ENCODE data around the gene MIX23.

MIX23 gene

DNA sequence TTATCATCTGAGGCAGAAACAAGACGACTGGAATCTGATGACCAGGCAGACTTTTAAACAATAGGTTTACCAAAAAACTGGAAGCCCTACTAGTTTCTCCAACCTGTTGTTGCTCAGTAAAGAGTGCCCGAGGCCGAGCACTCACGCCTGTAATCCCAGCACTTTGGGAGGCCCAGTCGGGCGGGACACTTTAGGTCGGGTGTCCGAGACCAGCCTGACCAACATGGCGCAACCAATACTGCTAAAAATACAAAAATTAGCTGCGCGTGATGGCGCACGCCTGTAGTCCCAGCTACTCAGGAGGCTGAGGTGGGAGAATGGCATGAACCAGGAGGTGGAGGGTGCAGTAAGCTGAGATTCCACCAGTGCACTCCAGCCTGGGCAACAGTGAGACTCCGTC is 33.9 kb upstream of the MIX23 start:
- TF ChIP-seq, protein P1, sequence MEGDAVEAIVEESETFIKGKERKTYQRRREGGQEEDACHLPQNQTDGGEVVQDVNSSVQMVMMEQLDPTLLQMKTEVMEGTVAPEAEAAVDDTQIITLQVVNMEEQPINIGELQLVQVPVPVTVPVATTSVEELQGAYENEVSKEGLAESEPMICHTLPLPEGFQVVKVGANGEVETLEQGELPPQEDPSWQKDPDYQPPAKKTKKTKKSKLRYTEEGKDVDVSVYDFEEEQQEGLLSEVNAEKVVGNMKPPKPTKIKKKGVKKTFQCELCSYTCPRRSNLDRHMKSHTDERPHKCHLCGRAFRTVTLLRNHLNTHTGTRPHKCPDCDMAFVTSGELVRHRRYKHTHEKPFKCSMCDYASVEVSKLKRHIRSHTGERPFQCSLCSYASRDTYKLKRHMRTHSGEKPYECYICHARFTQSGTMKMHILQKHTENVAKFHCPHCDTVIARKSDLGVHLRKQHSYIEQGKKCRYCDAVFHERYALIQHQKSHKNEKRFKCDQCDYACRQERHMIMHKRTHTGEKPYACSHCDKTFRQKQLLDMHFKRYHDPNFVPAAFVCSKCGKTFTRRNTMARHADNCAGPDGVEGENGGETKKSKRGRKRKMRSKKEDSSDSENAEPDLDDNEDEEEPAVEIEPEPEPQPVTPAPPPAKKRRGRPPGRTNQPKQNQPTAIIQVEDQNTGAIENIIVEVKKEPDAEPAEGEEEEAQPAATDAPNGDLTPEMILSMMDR (IDR thresholded peaks at IDR 0.05; ENCODE audit: low read depth, low read length), result no peak
- TF ChIP-seq POLR2A (IDR thresholded peaks at IDR 0.05; ENCODE audit: extremely low read depth, insufficient read length) (no peak), MYC (IDR thresholded peaks at IDR 0.05; ENCODE audit: low read depth, low read length) (no peak)
- TF ChIP-seq, protein P2, sequence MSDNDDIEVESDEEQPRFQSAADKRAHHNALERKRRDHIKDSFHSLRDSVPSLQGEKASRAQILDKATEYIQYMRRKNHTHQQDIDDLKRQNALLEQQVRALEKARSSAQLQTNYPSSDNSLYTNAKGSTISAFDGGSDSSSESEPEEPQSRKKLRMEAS (IDR thresholded peaks at IDR 0.05; ENCODE audit: low read depth, low read length), result no peak
- peak overlapping the region; percentile 95 for H3K4me3 ChIP-seq (ENCODE audit: low read depth, low read length)
- DNase-seq (ENCODE audit: low read depth), result no peak

DNA sequence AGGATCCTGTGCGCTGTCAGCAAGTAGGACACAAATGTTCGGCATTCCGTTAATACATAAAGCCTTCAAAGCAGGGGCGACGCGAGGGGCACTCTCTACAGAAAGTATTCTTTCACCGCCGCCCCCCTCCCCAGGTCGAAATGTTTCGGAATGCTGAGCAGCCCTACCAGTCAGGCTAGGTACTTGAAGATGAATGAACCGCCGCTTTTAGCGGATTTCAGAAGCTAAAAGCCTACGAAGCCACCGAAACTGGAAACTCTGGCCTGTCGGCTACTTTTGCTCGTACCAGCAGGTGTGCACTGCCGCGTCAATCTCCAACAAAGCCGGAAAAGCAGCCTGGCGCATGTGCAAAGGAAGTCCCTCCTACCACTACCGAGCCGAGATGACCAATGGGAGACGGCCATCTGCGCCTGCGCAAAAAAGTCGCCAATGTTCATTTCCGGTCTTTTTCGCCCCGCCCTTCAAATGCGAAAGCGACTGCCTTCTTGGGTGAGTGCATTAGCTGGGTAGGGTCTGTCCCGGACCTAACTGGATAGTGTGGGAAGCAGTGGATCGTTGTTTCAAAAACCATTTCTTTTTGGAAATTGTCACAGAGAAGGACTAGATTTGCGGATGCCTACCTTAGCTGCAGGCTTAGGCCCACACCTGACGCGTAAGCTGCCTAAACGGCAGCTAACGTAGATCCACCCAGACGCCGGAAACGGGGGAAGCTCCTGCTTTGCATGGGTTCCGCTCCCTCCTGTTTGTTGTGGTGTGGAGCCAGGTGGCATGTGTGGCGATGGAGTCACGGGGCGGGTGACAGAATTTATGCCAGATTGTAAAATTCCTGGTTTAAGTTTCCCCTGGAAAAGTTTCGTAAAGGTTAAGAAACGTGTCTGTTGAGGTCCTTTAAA is 33.0 kb upstream of the MIX23 start, which contains the start of gene WDR5B:
TSS of gene WDR5B (minus strand) at position 301 of the 893 bp plus-strand sequence. CDS start 534 bp downstream, outside the sequence.
- TF ChIP-seq MYC (IDR thresholded peaks at IDR 0.05; ENCODE audit: low read depth, low read length) (peak; percentile 85; the same call in 1 of the 2 replicates), POLR2A (IDR thresholded peaks at IDR 0.05; ENCODE audit: extremely low read depth, insufficient read length) (peak; percentile 95)
- TF ChIP-seq, protein P2 (IDR thresholded peaks at IDR 0.05; ENCODE audit: low read depth, low read length), result peak; percentile 89
- TF ChIP-seq, protein P1 (IDR thresholded peaks at IDR 0.05; ENCODE audit: low read depth, low read length), result no peak
- DNase-seq (ENCODE audit: low read depth), result peak; percentile 95
- H3K4me3 ChIP-seq (ENCODE audit: low read depth, low read length), result peak within 1 kb of the TSS; percentile 95

DNA sequence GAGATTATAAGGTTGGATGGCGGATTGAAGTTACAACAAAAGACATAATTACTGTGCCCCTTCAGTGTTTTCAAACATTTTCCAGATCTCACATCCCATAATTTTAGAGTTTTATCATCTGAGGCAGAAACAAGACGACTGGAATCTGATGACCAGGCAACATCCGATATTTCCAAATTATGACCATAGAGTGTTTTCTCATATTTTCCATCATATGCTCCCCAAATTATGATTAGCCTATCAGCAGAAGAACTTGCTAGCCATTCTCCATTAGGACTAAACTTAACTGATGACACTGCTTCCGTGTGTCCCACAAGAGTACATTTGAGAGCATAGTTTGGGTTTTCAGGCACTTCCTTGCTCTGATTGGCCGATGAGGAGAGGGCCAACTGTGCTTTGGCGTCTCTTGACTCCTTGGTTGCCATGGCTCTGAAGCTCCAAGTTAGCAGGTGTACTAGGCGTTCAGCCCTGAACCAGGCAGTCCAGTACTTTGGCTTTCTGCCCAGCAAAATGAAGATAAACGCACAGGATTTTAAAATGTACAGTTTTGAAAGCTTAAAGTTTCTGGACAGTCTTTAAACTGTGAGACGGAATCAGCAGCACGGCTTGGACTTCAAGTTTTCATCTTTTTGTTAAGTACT is 32.2 kb upstream of the MIX23 start:
- TF ChIP-seq POLR2A (IDR thresholded peaks at IDR 0.05; ENCODE audit: extremely low read depth, insufficient read length) (no peak), MYC (IDR thresholded peaks at IDR 0.05; ENCODE audit: low read depth, low read length) (no peak)
- TF ChIP-seq, protein P1 (IDR thresholded peaks at IDR 0.05; ENCODE audit: low read depth, low read length), result no peak
- TF ChIP-seq, protein P2 (IDR thresholded peaks at IDR 0.05; ENCODE audit: low read depth, low read length), result 0 out of 2 replicates have a peak, but pooled peaks have one; percentile 21
- DNase-seq (ENCODE audit: low read depth), result peak; percentile 64
- H3K4me3 ChIP-seq (ENCODE audit: low read depth, low read length), result peak overlapping the region; percentile 95

DNA sequence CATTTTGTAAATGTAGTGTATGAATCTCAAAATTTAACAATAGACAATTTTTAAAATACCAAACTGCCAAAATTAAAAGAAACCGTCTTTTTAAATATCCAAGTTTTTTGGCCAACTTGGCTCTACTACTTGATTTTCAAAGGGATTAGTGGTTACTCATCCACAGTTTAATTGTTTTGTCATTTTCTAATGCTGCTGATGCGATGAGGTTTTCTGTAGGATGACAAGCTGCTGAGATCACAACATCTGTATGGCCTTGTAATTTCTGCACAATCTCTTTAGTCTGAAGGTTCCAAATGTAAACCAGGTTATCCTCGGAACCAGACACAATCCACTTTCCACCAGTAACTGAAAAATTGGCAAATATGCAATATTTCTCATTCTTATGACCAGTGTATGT is 31.4 kb upstream of the MIX23 start:
- peak overlapping the region; percentile 95 for H3K4me3 ChIP-seq (ENCODE audit: low read depth, low read length)
- TF ChIP-seq, protein P2 (IDR thresholded peaks at IDR 0.05; ENCODE audit: low read depth, low read length), result no peak
- TF ChIP-seq POLR2A (IDR thresholded peaks at IDR 0.05; ENCODE audit: extremely low read depth, insufficient read length), result no peak
- TF ChIP-seq, protein P1 (IDR thresholded peaks at IDR 0.05; ENCODE audit: low read depth, low read length), result no peak
- TF ChIP-seq MYC (IDR thresholded peaks at IDR 0.05; ENCODE audit: low read depth, low read length), result no peak
- DNase-seq (ENCODE audit: low read depth), result no peak

DNA sequence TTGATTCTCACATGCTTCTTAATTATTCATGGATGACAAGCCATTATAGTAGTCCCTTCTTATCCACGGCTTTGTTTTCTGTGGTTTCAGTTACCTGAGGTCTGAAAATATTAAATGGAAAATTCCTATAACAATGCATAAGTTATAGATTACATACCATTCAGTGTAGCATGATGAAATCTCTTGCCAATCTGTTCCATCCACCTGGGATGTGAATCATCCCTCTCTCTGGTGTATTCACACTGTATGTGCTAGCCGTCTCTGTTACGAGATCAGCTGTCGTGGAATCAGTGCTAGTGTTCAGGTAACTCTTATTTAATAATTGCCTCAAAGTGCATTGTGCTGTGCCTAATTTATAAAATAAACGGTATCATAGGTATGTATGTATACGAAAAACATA is 27.6 kb upstream of the MIX23 start:
- no peak for DNase-seq (ENCODE audit: low read depth)
- TF ChIP-seq POLR2A (IDR thresholded peaks at IDR 0.05; ENCODE audit: extremely low read depth, insufficient read length) (no peak), MYC (IDR thresholded peaks at IDR 0.05; ENCODE audit: low read depth, low read length) (no peak)
- TF ChIP-seq, protein P1 (IDR thresholded peaks at IDR 0.05; ENCODE audit: low read depth, low read length), result no peak
- no peak overlapping the region for H3K4me3 ChIP-seq (ENCODE audit: low read depth, low read length)

Measured in NB4 (cell line).